Measurements from ENCODE around the gene LAMA2. TPM values are rescaled to one million over a fixed set of nuclear protein-coding genes. Genes with fewer than 3 reads are reported as not detected.

Gene LAMA2
- total and polyA plus RNA-seq, 7 donors = 8.8 to 59.0 (median 27.3) TPM

DNA sequence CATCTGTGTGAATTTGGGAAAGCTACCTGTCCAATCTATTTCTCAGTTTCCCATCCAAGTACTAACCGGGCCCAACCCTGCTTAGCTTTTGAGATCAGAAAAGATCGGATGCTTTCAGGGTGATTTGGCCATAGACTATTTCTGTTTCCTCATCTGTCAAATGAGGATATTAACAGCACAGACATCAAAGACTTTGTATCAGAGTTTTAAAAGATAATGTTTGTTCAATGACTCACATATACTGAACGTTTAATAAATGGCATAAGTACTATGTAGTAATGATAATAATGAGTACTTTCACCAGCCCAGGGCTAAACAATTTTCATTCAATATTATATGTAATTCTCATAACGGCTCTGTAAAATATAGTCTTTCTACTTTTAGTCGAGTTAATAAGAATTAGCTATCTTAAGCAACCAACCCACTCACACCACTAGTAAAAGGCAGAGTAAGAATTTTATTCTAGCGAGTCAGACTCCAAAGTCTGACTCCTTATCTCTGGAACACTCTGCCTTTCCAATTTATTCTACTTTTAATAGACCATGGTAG is 610.5 kb downstream of the LAMA2 start:
- no peaks in the 10 kb centered on the region for H3K27me3 ChIP-seq (ENCODE audit: insufficient read depth in 3 of 3, low read length in 2 of 3)
- WGBS, 3 donors = 77 to 84% (median 82%) methylated on average over 6 of the region's 6 CpGs
- H3K4me3 ChIP-seq = no peak overlapping the region
- no peak overlapping the region for H3K27ac ChIP-seq
- H3K36me3 ChIP-seq (ENCODE audit: insufficient read depth in 1 of 2, low read depth in 1 of 2) = peaks cover 0 to 29% of the 10 kb centered on the region in 2 donors
- TF ChIP-seq, protein P1, sequence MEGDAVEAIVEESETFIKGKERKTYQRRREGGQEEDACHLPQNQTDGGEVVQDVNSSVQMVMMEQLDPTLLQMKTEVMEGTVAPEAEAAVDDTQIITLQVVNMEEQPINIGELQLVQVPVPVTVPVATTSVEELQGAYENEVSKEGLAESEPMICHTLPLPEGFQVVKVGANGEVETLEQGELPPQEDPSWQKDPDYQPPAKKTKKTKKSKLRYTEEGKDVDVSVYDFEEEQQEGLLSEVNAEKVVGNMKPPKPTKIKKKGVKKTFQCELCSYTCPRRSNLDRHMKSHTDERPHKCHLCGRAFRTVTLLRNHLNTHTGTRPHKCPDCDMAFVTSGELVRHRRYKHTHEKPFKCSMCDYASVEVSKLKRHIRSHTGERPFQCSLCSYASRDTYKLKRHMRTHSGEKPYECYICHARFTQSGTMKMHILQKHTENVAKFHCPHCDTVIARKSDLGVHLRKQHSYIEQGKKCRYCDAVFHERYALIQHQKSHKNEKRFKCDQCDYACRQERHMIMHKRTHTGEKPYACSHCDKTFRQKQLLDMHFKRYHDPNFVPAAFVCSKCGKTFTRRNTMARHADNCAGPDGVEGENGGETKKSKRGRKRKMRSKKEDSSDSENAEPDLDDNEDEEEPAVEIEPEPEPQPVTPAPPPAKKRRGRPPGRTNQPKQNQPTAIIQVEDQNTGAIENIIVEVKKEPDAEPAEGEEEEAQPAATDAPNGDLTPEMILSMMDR (IDR thresholded peaks at IDR 0.05) = no peak
- intact Hi-C loops (cut with DNase I) = no loop called here
- no peak for ATAC-seq
- H3K9me3 ChIP-seq = no peaks in the 10 kb centered on the region
- H3K4me1 ChIP-seq = peaks cover 31% of the 10 kb centered on the region
- no peak for DNase-seq

GRCh38 chr6:129494099-129494498 is 611.2 kb downstream of the LAMA2 start:
- no peaks in the 10 kb centered on the region for H3K9me3 ChIP-seq
- DNase-seq (no peak), ATAC-seq (no peak)
- H3K4me1 ChIP-seq = peaks cover 28% of the 10 kb centered on the region
- peaks cover 0 to 29% of the 10 kb centered on the region in 2 donors for H3K36me3 ChIP-seq (ENCODE audit: insufficient read depth in 1 of 2, low read depth in 1 of 2)
- WGBS, 3 donors = 91 to 99% (median 94%) methylated on average over 2 of the region's 2 CpGs
- no peak overlapping the region for H3K27ac ChIP-seq
- TF ChIP-seq, protein P1 (IDR thresholded peaks at IDR 0.05) = no peak
- intact Hi-C loops (cut with DNase I) = no loop called here
- H3K4me3 ChIP-seq = no peak overlapping the region
- no peaks in the 10 kb centered on the region for H3K27me3 ChIP-seq (ENCODE audit: insufficient read depth in 3 of 3, low read length in 2 of 3)

- no peaks in the 10 kb centered on the region for H3K9me3 ChIP-seq
- peaks cover 23% of the 10 kb centered on the region for H3K4me1 ChIP-seq
- H3K4me3 ChIP-seq = no peak overlapping the region
- peaks cover 0 to 29% of the 10 kb centered on the region in 2 donors for H3K36me3 ChIP-seq (ENCODE audit: insufficient read depth in 1 of 2, low read depth in 1 of 2)
- DNase-seq = no peak
- no peaks in the 10 kb centered on the region for H3K27me3 ChIP-seq (ENCODE audit: insufficient read depth in 3 of 3, low read length in 2 of 3)
- TF ChIP-seq, protein P1 (IDR thresholded peaks at IDR 0.05) = no peak
- ATAC-seq = no peak
- intact Hi-C loops (cut with DNase I) = no loop called here
- no peak overlapping the region for H3K27ac ChIP-seq
Measured at GRCh38 chr6:129494586-129494985, 611.6 kb downstream of the LAMA2 start.

- no peak overlapping the region for H3K4me3 ChIP-seq
- WGBS, 3 donors = 83 to 89% (median 85%) methylated on average over 2 of the region's 2 CpGs
- H3K4me1 ChIP-seq = peaks cover 13% of the 10 kb centered on the region
- TF ChIP-seq, protein P1 (IDR thresholded peaks at IDR 0.05) = no peak
- no peak for DNase-seq
- peaks cover 0 to 29% of the 10 kb centered on the region in 2 donors for H3K36me3 ChIP-seq (ENCODE audit: insufficient read depth in 1 of 2, low read depth in 1 of 2)
- intact Hi-C loops (cut with DNase I) = no loop called here
- no peaks in the 10 kb centered on the region for H3K9me3 ChIP-seq
- no peak overlapping the region for H3K27ac ChIP-seq
- no peaks in the 10 kb centered on the region for H3K27me3 ChIP-seq (ENCODE audit: insufficient read depth in 3 of 3, low read length in 2 of 3)
- no peak for ATAC-seq
Measured at GRCh38 chr6:129495652-129496051, 612.7 kb downstream of the LAMA2 start.
